ENCODE results near the gene CXCL8.
"Not testable (repeated sequence)": the region's sequence is repeated elsewhere in the genome, so short reads cannot be mapped to it uniquely, and the experiment has no call there.

CXCL8 gene

DNA sequence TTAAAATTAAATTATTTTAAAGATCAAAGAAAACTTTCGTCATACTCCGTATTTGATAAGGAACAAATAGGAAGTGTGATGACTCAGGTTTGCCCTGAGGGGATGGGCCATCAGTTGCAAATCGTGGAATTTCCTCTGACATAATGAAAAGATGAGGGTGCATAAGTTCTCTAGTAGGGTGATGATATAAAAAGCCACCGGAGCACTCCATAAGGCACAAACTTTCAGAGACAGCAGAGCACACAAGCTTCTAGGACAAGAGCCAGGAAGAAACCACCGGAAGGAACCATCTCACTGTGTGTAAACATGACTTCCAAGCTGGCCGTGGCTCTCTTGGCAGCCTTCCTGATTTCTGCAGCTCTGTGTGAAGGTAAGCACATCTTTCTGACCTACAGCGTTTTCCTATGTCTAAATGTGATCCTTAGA, at the start of gene CXCL8:
Gene CXCL8, plus strand, starts transcription at position 217 of the 426 bp plus-strand sequence. Its CDS starts 90 bp downstream, at position 307.
- DNase-seq, result no peak

DNA sequence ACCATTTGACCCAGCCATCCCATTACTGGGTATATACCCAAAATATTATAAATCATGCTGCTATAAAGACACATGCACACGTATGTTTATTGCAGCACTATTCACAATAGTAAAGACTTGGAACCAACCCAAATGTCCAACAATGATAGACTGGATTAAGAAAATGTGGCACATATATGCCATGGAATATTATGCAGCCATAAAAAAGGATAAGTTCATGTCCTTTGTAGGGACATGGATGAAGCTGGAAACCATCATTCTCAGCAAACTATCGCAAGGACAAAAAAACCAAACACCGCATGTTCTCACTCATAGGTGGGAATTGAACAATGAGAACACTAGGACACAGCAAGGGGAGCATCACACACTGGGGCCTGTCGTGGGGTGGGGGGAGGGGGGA, 49.2 kb upstream of the CXCL8 start:
- DNase-seq, result not testable (repeated sequence)

GRCh38 chr4:73691759-73692158, 48.6 kb upstream of the CXCL8 start:
- DNase-seq, result no peak

DNA sequence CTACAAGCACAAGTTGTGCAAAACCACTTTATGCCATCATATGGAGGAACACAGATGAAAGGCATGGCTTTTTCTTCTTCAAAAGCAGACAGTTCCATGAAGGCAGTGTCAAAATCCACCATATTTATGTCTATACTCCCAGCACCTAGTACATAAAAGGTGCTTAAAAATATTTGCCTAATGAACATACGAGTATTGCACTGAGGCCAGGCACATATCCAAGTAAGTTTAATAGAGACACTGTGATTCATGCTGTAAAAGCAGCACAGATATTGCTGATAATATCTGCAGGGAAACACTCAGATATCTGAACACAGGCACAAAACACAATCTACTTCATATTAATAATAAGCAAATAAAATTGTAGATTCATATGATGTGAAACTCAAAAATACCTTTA, 48.1 kb upstream of the CXCL8 start:
- DNase-seq, result no peak

DNA sequence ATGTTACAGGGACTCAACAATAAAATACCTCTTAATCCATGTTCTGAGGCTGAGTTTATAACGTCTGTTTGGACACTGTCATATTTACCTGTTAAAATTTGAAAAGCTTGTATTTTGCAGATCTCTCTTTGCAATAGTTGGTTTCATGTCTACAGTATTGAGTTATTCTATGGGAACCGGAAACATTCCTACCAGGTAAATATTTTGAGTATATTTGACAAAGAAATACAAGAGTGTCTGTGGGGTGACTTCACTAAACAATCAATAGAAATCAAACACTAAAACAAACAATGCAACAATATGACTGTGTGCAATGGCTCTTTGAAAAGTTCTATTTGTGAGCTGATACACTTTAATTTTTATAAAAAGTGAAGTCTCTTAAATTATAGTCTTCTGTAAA, 47.7 kb upstream of the CXCL8 start:
- DNase-seq, result no peak

GRCh38 chr4:73693811-73694210, 46.6 kb upstream of the CXCL8 start:
- DNase-seq, result no peak

GRCh38 chr4:73698217-73698616, 42.2 kb upstream of the CXCL8 start:
- DNase-seq, result no peak

- DNase-seq, result no peak
Observed at GRCh38 chr4:73701116-73701515, 39.3 kb upstream of the CXCL8 start.

DNA sequence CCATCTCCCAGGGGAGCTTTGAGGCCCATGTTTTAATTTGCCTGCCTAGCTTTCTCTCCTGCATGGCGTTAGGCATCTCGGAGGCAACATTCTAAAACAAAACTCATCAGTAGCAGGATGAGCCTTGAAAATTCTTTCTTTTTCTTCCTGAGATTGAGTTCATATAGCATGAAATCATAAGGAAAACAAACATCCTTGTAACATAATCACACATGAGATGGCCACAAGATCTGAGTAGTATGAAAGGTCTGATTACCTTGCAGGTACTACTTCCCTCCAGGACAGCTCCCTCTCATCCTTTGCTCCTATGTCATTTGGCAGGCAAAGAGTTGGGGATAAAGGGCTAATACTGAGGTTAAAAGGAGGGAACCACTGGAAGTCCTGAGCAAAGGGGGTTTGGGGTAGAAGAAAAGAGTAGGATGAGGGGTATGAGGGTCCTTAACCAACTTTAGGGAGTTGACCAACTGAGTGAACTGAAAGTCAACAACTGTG, 37.5 kb upstream of the CXCL8 start:
- DNase-seq, result no peak

GRCh38 chr4:73703320-73703719, 37.0 kb upstream of the CXCL8 start:
- DNase-seq, result no peak

- DNase-seq, result no peak
Observed at GRCh38 chr4:73704314-73705055, 35.9 kb upstream of the CXCL8 start.

GRCh38 chr4:73705056-73705432, 35.3 kb upstream of the CXCL8 start:
- no peak for DNase-seq

DNA sequence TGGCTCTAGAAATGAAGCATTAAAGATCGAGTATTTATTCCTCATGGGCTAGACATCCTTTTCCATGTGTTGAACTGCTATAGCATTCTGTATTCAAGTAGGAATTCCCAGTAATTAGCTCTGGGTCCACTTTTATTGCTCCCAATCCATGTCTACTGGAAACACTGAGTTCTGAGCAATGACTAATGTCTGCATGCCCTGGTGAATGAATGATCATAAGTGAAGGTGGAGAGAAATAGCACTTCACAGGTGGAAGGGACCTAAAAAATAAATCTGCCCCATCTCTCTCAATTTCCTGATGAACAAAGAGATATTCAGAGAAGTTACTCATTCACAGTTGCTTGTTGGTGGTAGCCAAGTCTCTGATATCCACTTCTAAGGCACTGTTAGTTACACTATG, 34.6 kb upstream of the CXCL8 start:
- DNase-seq, result no peak

DNA sequence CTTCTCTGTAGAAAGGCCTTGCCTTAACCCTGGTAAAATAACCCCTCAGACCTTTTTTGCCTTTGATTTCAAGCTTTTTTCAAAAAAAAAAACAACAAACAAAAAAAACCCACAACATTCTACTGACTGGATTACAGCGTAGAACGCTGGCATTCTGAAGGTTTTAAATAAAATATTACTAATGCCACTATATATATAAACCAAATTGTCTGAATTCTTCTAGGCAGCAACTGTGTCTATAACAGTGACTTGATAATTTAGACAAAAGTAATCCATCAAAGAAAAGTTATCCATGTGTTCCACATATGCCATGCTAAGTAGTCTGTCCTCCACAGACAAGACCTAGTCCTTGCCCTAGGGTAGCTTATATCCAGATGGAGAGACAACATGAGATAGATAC, 33.6 kb upstream of the CXCL8 start:
- no peak for DNase-seq

- DNase-seq, result no peak
Observed at GRCh38 chr4:73707269-73707875, 33.0 kb upstream of the CXCL8 start.

- DNase-seq, result no peak
Observed at GRCh38 chr4:73707918-73708577, 32.3 kb upstream of the CXCL8 start.

DNA sequence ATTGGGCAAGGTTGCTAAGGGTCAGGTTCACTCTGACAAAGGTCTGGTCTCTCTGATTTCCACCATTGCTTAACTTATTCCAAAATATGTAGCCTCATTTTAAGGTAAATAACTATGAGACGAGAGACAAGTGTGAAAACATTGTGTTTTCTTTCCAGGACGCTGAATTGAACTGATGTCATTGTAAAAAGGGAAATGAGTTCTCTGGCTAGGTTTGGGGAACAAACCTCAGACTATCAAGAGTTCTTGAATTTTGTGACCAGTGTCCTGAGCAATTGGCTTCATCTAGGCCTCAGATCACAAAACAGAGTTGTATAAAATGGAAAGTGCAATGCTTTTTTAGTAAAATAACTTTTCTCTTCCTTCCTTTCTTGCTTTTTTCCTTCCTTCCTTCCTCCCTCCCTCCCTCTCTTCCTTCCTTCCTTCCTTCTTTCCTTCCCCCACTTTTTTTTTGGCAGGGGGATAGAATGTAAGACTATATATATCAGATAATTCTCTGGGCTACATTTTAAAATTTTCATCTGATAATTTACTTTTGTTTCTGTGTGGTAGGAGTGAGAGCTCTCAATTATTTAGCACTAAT, 30.8 kb upstream of the CXCL8 start:
- no peak for DNase-seq

DNA sequence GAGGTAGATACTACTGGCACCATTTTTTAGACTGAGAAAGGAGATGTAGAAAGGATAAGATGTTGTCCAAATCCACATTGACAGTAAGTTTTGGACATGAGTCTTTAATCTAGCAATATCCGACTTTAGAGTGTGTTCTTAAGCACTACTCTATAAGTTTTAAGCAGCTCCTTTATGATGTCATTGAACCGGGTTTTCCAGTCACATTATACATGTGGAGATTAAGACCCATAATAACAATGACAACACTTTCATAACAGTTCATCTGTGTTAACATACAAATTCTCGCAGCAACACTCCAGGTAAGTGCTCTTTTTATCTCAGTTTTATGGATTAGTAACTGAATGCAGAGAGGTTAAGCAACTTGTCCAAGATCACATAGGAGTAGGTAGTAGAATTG, 30.3 kb upstream of the CXCL8 start:
- DNase-seq, result no peak

DNA sequence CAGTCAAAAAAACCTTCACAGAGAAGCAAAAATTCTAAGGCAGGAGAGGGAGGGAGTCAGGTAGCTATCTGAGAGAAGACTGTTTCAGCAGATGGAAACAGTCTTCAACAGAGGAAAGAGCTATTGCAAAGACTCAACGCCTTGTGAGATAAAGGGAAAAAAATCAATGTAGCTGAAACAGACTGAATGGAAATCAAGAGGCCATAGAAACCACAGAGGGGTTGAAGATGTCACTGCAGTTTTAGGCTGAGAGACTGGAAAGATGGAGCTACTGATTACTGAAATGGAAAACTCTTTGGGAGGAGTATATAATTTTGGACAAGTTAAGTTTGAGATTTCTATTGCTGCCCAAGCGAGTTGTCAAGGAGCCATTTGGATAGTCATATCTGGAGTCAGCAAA, 28.4 kb upstream of the CXCL8 start:
- DNase-seq, result no peak

DNA sequence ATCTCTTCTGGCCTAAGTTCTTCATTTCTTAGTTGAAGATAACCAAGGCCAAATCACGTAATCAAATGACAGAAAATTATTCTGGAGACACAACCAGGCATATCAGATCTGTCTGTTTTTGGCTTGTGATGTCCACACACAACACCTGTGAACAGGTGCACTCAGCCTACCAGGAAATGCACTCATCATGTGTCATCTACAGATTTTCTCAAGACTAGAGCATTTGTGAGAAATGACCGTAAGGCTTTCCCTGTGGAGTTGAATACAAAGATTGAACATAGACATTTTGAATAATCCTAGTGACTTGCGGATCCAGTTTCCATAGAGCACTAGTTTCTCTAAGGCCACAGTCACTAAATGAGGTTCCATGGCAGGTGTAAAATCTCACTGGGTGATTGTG, 26.7 kb upstream of the CXCL8 start:
- DNase-seq, result no peak

GRCh38 chr4:73714647-73715046, 25.7 kb upstream of the CXCL8 start:
- DNase-seq, result no peak

DNA sequence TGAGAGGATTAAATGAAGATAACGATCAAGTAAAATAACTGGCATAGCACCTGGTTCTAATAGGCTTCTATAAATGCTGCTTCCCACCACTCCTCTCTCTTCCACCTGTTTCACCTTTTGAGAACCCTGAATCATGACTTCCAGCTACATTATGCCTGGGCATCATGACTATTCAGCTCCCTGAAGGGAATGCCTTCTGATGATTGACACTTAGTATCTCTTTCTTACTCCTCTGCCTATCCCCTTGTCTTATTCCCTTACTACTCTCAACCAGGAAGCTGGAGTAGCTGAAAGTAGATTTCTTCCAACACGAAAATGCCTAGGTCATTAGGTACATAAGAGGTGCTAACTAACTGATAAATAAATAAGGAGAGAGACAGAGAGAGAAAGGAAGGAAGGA, 24.7 kb upstream of the CXCL8 start:
- DNase-seq, result no peak

All from activated naive CD4-positive, alpha-beta T cell (primary cell).